Prostate gland (tissue), 2 donors: ENCODE data around the gene HRAS. TPM values are rescaled to one million over a fixed set of nuclear protein-coding genes. Genes with fewer than 3 reads are reported as not detected.
A peak's percentile ranks its signal among the peaks of the same experiment; 100 is the strongest.

Experiments used
- DNase-seq: peaks from one replicate; pipeline ENCODE4 v3.0.0-alpha.2; 2019; ENCODE audit warnings: low spot score
- H3K27ac ChIP-seq, 2 donors: fragments of 200-600 bp; sonication (generic); 2 replicates each; pipeline ENCODE4 v1.5.1; 2017 to 2019
- H3K27me3 ChIP-seq: fragments of 200-600 bp; sonication (generic); replicated peaks from 2 replicates; pipeline ENCODE4 v1.5.1; 2019; ENCODE audit not compliant: insufficient read depth
- H3K36me3 ChIP-seq, 2 donors: fragments of 200-600 bp; sonication (generic); 1 replicate in 1 of 2; 2 replicates in 1 of 2; pipeline versions ENCODE4 v1.5.1 to v1.8.1; 2017 to 2019
- H3K4me1 ChIP-seq: fragments of 200-600 bp; sonication (generic); replicated peaks from 2 replicates; pipeline ENCODE4 v1.5.1; 2019
- H3K4me3 ChIP-seq, 2 donors: fragments of 200-600 bp; sonication (generic); 2 replicates each; pipeline ENCODE4 v1.5.1; 2017 to 2019
- H3K9me3 ChIP-seq: fragments of 200-600 bp; sonication (generic); 2 replicates; pipeline ENCODE4 v1.5.1; 2017
- POLR2A ChIP-seq: fragments of 450-650 bp; IDR thresholded peaks from one replicate; pipeline ENCODE4 v1.6.1; 2016; ENCODE audit warnings: antibody characterized with exemption, mild to moderate bottlenecking
- POLR2AphosphoS5 ChIP-seq: sonication (generic); formaldehyde crosslinking; IDR thresholded peaks from one replicate; pipeline ENCODE4 v1.6.1; 2017; ENCODE audit warnings: antibody characterized with exemption
- WGBS: methylation state at CpG from one replicate; pipeline ENCODE4 v1.1.5; 2018; 5-methylcytosine and 5-hydroxymethylcytosine counted together
- intact Hi-C: fragments of 100-400 bp; cut with DNase I; formaldehyde crosslinking; loops from one replicate; pipeline ENCODE4 v1.14.2; 2022
- total RNA-seq, 2 donors: library from RNA; depleted of rRNA; stranded (reverse); fragments of >200 nt; gene quantifications; one replicate each; pipeline ENCODE4 v1.1.0, GENCODE V29; 2016
- TF ChIP-seq, protein P1 (sequence below), 4 experiments: fragments of 200-600 bp in 2 of 4; fragments of 450-650 bp in 2 of 4; sonication (generic) in 2 of 4; IDR thresholded peaks; 1 replicate in 3 of 4; 2 replicates in 1 of 4; pipeline ENCODE4 v1.5.1; 2016 to 2019; ENCODE audit warnings: antibody characterized with exemption in 4 of 4, mild to moderate bottlenecking in 2 of 4, moderate library complexity in 2 of 4

HRAS gene
- total RNA-seq, 2 donors from 2014 or later, result 47.0 to 62.8 TPM

DNA sequence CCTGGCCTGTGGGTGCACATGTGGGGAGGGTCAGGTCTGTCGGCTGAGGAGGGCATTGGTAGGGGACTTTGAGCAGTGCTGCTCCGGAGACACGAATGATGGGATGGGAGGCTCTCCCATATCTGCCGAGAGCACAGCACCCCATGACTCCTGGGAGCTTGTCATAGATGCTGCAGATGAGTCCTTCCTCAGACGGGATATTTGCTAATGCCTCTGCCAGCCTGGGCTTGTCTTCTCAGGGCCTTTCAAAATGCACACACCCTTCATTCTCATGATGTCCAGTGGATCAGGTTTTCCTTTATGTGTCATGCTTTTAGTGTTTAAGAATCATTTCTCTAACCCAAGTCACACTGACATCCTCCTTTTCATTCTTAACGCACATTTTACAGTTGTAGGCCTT is 20.2 kb downstream of the HRAS start:
- H3K9me3 ChIP-seq, result no peaks in the 10 kb centered on the region
- intact Hi-C loops, result loop anchor here (5.0 kb wide), 1 partner anchor 63 kb away; the partner anchor contains the start of gene PTDSS2
- H3K27me3 ChIP-seq, result no peaks in the 10 kb centered on the region
- H3K36me3 ChIP-seq, result no peaks in the 10 kb centered on the region
- H3K27ac ChIP-seq, result peak overlapping the region; percentile 14 to 71
- 46% methylated on average over 6 of the region's 6 CpGs for WGBS
- no peaks in the 10 kb centered on the region for H3K4me1 ChIP-seq
- peak; percentile 79 for DNase-seq
- no peak overlapping the region for H3K4me3 ChIP-seq
- TF ChIP-seq, protein P1, sequence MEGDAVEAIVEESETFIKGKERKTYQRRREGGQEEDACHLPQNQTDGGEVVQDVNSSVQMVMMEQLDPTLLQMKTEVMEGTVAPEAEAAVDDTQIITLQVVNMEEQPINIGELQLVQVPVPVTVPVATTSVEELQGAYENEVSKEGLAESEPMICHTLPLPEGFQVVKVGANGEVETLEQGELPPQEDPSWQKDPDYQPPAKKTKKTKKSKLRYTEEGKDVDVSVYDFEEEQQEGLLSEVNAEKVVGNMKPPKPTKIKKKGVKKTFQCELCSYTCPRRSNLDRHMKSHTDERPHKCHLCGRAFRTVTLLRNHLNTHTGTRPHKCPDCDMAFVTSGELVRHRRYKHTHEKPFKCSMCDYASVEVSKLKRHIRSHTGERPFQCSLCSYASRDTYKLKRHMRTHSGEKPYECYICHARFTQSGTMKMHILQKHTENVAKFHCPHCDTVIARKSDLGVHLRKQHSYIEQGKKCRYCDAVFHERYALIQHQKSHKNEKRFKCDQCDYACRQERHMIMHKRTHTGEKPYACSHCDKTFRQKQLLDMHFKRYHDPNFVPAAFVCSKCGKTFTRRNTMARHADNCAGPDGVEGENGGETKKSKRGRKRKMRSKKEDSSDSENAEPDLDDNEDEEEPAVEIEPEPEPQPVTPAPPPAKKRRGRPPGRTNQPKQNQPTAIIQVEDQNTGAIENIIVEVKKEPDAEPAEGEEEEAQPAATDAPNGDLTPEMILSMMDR (IDR thresholded peaks at IDR 0.05), result no peak
- peak; percentile 45 for TF ChIP-seq POLR2A
- TF ChIP-seq POLR2AphosphoS5, result peak; percentile 88

DNA sequence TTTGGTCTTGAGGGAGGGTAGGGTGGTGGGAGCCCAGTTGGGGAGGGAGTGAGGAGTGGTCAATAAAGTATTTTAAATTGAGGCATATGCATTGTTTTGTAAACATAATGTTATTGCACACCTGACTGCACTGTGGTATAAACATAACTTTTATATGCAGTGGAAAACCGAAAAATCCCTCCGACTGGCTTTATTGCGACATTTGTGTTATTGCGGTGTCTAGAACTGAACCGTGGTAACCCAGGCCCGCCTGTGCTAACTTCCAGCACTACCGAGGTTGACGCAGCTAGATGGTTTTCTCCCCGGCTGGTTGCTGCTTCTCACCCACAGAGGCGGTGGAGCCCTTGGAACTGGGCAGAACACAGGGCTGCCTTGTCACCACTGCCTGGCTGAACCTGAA is 20.8 kb downstream of the HRAS start:
- no peaks in the 10 kb centered on the region for H3K27me3 ChIP-seq
- no peaks in the 10 kb centered on the region for H3K36me3 ChIP-seq
- no peak for TF ChIP-seq POLR2AphosphoS5
- TF ChIP-seq POLR2A, result no peak
- TF ChIP-seq, protein P1 (IDR thresholded peaks at IDR 0.05), result no peak
- no peaks in the 10 kb centered on the region for H3K9me3 ChIP-seq
- 80% methylated on average over 10 of the region's 10 CpGs for WGBS
- no peaks in the 10 kb centered on the region for H3K4me1 ChIP-seq
- H3K4me3 ChIP-seq, result no peak overlapping the region
- intact Hi-C loops, result loop anchor here (5.0 kb wide), 1 partner anchor 62 kb away; the partner anchor contains the start of gene PTDSS2
- peak overlapping the region in 1 of 2 donors; percentile 71 for H3K27ac ChIP-seq
- DNase-seq, result no peak

DNA sequence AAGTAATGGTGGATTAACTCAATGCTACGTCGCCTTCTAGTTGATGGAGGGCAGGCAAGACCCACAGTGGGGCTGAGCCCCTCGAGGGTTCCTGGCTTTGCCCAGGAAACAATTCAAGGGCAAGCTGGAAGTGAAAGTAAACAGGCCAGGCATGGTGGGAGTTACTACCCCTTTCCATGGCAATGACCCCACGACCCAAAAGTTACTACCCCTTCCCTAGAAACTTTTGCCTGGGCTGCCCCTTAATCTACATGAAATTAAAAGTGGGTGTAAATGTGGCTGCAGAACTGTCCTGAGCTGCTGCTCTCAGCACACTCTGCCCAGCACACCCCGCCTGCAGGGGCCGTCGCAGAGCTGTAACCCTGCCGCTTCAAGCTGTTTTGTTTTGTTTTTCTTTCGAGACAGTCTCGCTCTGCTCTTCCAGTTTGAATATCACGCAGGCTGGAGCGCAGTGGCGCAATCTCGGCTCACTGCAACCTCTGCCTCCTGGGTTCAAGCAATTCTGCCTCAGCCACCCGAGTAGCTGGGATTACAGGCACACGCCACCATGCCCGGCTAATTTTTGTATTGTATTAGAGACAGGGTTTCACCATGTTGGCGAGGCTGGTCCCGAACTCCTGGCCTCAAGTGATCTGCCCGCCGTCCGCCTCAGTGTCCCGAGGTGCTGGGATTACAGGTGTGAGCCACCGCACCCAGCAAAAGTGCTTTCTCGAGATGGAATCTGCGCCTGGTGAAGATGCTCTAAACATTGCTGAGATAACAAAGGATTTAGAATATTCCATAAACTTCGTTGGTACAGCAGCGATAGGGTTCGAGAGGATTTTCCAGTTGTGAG is 22.4 kb downstream of the HRAS start:
- no peak for TF ChIP-seq POLR2AphosphoS5
- TF ChIP-seq POLR2A, result no peak
- TF ChIP-seq, protein P1 (IDR thresholded peaks at IDR 0.05), result no peak
- Histone ChIP-seq H3K4me3 (no peak overlapping the region), H3K27me3 (no peaks in the 10 kb centered on the region), H3K9me3 (no peaks in the 10 kb centered on the region), H3K4me1 (peaks cover 2% of the 10 kb centered on the region), H3K27ac (no peak overlapping the region), H3K36me3 (no peaks in the 10 kb centered on the region)
- intact Hi-C loops, result no loop called here
- WGBS, result 93% methylated on average over 29 of the region's 29 CpGs
- DNase-seq, result no peak

DNA sequence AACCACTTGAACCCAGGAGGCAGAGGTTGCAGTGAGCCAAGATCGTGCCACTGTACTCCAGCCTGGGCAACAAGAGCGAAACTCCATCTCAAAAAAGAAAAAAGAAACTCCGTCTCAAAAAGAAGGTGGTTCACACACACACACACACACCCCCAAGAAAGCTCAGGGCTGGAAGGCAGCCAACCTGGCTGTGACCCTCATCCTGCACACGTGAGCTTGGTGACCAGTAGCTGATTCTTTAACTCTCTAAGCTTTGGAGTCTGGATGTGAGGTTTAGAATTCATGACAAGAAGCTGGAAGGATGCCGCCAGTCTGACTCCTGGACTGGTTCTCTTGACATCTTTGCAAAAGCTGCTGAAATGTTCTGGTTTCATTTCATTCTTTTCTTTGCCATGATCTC is 26.4 kb downstream of the HRAS start:
- WGBS, result 84% methylated on average over 5 of the region's 5 CpGs
- intact Hi-C loops, result loop anchor here (5.0 to 10.0 kb wide), 2 partner anchors 102 to 274 kb away; partner anchors contain the start of genes PSMD13 and SIRT3
- no peaks in the 10 kb centered on the region for H3K36me3 ChIP-seq

More for the DNA sequence above, 26.4 kb downstream of the HRAS start:
- Histone ChIP-seq H3K27ac (no peak overlapping the region), H3K27me3 (no peaks in the 10 kb centered on the region), H3K4me1 (peaks cover 14% of the 10 kb centered on the region), H3K9me3 (no peaks in the 10 kb centered on the region), H3K4me3 (no peak overlapping the region)
- no peak for DNase-seq
- TF ChIP-seq, protein P1 (IDR thresholded peaks at IDR 0.05), result no peak
- TF ChIP-seq POLR2AphosphoS5, result no peak
- TF ChIP-seq POLR2A, result no peak
